ENCODE measurements around the gene BRINP1. TPM values are rescaled to one million over a fixed set of nuclear protein-coding genes. Genes with fewer than 3 reads are reported as not detected.

BRINP1 gene
- total and polyA plus RNA-seq, 2 donors (not counting 3 experiments of a cell fraction or from before 2014, with no cell fraction given) = 0.04 TPM; not detected in 1

DNA sequence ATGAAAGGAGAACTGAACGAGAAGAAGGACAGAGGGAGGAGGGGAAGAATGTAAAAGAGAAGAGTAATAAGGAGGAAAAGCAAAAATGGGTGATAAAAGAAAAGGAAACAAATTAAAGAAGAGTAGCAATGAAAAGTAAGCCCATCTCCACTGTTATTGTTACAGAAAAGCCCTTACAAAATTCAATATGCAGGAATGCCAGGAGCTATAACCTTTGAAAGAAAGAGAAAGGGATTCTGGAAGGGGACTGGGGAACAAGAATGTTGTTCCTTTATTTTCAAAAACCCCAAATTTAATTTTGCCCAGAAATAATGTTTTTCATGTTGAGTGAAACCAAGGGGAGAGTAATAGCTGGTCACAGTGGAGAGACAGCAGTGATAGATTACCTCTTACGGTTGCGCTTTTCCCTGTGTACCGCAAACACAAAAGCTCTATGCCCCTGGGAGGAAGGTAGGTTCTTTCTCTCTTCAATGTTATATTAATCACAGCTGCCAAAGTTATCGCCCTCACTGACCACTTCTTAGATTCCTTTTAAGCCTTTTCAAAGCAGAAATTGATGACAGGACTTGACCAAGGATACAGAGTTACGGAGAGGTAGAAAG, 86.7 kb downstream of the BRINP1 start:
- Histone ChIP-seq H4K20me1 (replicated peaks; ENCODE audit: control insufficient read depth, extremely low read depth, insufficient read depth, low read length) (no peaks in the 10 kb centered on the region), H3K9ac (replicated peaks; ENCODE audit: extremely low read depth, insufficient read depth, low read length) (no peak overlapping the region), H2AFZ (ENCODE audit: low read depth, low read length) (no peak overlapping the region), H3K9me1 (replicated peaks; ENCODE audit: control insufficient read depth, extremely low read depth, insufficient read depth, low read length) (no peaks in the 10 kb centered on the region), H3K36me3 (ENCODE audit: control insufficient read depth in 2 of 2, extremely low read depth in 1 of 2, insufficient read depth in 2 of 2, low read length in 2 of 2) (no peaks in the 10 kb centered on the region), H3K4me2 (ENCODE audit: insufficient read depth, low read length) (no peak overlapping the region), H3K4me1 (ENCODE audit: control insufficient read depth, extremely low read depth, insufficient read depth, low read length) (no peaks in the 10 kb centered on the region), H3K27me3 (ENCODE audit: control insufficient read depth in 2 of 2, insufficient read depth in 2 of 2, low read length in 2 of 2) (no peaks in the 10 kb centered on the region), H3K4me3 (replicated peaks in 1 of 3; ENCODE audit: insufficient read depth in 1 of 3, low read depth in 1 of 3, low read length in 3 of 3) (no peak overlapping the region), H3K27ac (ENCODE audit: insufficient read depth, low read depth, low read length) (no peak overlapping the region), H3K9me3 (replicated peaks; ENCODE audit: control insufficient read depth, insufficient read depth, low read length) (no peaks in the 10 kb centered on the region), H3K79me2 (ENCODE audit: control insufficient read depth, insufficient read depth, low read length) (no peaks in the 10 kb centered on the region)
- FAIRE-seq (no peak), DNase-seq (ENCODE audit: low read depth, low spot score) (no peak)
- dilution Hi-C loops (cut with MboI; ENCODE audit: extremely low pct_ligation_motif_present, low sequenced_read_pairs) (no loop called here), intact Hi-C loops (cut with micrococcal nuclease) (no loop called here)
- POLR2A ChIA-PET = no interaction called here
- no TSS peak for BruUV-seq (replicated peaks)
- TF ChIP-seq MYC (IDR thresholded peaks at IDR 0.05; ENCODE audit: low read depth, low read length) (no peak), GATA2 (IDR thresholded peaks at IDR 0.05; ENCODE audit: insufficient read depth, insufficient read length, low read depth, low read length) (no peak), POLR2AphosphoS5 (IDR thresholded peaks at IDR 0.05; ENCODE audit: insufficient read depth, low read depth, low read length) (no peak), EZH2 (IDR thresholded peaks at IDR 0.05; ENCODE audit: borderline replicate concordance, low read depth, low read length, severe bottlenecking) (no peak), POLR2A (IDR thresholded peaks at IDR 0.05; ENCODE audit: low read depth, low read length) (no peak)
- TF ChIP-seq, protein P1, sequence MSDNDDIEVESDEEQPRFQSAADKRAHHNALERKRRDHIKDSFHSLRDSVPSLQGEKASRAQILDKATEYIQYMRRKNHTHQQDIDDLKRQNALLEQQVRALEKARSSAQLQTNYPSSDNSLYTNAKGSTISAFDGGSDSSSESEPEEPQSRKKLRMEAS (IDR thresholded peaks at IDR 0.05; ENCODE audit: insufficient read depth, insufficient read length) = no peak
- TF ChIP-seq, protein P2, sequence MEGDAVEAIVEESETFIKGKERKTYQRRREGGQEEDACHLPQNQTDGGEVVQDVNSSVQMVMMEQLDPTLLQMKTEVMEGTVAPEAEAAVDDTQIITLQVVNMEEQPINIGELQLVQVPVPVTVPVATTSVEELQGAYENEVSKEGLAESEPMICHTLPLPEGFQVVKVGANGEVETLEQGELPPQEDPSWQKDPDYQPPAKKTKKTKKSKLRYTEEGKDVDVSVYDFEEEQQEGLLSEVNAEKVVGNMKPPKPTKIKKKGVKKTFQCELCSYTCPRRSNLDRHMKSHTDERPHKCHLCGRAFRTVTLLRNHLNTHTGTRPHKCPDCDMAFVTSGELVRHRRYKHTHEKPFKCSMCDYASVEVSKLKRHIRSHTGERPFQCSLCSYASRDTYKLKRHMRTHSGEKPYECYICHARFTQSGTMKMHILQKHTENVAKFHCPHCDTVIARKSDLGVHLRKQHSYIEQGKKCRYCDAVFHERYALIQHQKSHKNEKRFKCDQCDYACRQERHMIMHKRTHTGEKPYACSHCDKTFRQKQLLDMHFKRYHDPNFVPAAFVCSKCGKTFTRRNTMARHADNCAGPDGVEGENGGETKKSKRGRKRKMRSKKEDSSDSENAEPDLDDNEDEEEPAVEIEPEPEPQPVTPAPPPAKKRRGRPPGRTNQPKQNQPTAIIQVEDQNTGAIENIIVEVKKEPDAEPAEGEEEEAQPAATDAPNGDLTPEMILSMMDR (IDR thresholded peaks at IDR 0.05; ENCODE audit: extremely low read depth in 1 of 2, insufficient read depth in 1 of 2, low read depth in 1 of 2, low read length in 2 of 2) = no peak
- CTCF ChIA-PET = no interaction called here

All from endothelial cell of umbilical vein (primary cell).